HG03469 (cell line): ENCODE results near the gene ROPN1L.
"Not testable (repeated sequence)": the region's sequence is repeated elsewhere in the genome, so short reads cannot be mapped to it uniquely, and the experiment has no call there.

Source experiments
- ATAC-seq: cut with Tn5 transposase; IDR thresholded peaks from one replicate; pipeline ENCODE4 v1.9.1; 2021; ENCODE audit warnings: mild to moderate bottlenecking, moderate library complexity, moderate number of reproducible peaks; ENCODE audit not compliant: unreplicated experiment

Gene ROPN1L

DNA sequence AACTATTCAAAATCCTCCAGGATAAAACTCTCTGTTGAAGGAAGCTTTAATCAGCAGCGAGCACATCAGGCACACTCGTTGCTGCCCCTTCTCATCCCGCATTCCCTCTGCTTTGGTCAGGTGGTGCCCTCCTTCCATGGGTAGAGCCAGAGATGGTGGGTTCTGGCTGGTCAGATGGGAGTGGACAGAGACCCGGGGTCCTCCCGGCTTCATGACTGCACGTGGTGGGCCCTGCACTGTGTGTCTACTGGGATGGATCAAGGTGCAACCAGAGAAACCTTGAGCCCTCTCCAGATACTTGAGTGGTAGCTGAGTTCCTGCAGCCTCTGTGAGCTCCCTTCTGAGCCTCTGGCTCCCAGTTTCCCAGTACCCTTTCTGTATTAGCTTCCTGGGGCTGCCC, 36.3 kb downstream of the ROPN1L start:
- no peak for ATAC-seq

DNA sequence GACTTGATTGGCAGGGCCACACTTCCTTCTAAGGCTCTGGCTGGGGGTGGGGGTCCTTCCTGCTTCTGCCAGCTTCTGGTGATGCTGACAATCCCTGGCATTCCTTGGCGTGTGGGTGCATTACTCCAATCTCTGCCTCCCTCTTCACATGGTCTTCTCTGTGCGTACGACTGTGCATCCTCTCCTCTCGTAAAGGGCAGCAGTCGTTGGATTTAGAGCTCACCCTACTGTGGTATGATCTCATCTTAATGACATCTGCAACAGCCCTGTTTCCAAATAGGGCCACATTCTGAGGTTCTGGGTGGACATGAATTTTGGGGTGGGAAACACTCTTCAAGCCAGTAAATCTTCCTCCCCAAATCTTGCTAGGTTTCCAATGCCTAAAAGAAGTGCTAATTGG, 36.8 kb downstream of the ROPN1L start:
- ATAC-seq, result no peak

DNA sequence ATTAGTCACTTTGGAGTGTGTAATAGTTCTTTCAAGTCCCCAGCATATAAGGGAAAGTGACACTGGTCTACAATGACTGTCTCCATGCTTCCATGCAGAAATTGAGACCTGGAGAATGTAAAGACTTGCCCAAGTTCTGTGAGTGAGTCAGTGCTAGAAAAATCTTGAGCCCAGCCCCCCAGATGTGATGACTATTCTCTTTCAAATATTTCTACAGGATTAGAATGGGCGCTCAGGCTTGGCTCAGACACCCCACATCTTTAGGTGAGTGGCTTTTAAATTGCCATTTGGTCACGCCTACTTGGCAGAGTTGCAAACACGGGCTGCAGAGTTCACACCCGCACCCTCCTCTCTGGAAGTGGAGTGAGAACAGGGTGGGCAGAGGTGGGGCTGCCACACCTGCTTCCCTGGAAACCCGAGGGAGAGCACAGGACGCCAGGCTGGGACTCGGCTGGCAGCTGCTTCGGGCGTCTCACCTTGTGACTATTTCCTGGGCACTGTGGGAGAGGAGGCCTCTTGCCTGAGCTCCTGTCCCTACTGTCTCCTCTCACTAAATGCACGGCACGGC, 37.6 kb downstream of the ROPN1L start:
- ATAC-seq, result no peak

- ATAC-seq, result no peak
Measured at GRCh38 chr5:10480237-10480985, 38.7 kb downstream of the ROPN1L start.

GRCh38 chr5:10481241-10481935, 39.7 kb downstream of the ROPN1L start:
- ATAC-seq, result no peak

DNA sequence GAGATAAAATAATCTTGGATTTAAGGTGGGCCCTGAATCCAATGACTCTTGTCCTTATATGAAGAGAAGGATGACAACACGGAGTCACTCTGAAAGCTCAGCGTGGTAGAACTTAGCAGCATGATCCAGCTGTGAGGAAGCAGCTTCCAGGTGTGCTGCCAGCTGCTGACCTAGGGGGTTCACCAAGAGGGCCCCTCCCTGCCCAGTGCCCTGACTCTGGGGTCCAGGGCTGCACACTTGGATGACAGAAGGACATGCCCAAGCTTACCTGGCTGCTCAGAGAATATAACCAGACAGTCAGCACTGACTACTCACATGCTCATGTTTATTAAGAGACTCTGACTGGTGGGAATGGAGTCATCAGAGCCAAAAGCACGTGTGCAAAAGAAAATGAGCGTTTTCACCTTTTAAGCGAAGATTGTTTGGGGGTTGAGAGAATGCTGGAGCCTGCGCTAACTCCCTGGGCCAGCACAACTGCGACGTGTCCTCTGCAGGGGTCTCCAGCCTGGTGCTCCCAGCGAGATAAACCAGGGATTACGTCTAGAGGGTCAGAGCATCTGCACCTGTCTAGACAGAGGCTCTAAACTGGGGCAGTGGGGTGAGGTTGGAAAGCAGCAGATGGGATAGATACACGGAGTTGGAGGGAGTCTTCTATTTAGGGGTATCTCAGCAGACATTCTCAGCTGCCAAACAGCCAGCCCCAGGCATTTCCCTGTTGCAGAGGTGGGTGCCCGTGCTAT, 41.3 kb downstream of the ROPN1L start:
- no peak for ATAC-seq

DNA sequence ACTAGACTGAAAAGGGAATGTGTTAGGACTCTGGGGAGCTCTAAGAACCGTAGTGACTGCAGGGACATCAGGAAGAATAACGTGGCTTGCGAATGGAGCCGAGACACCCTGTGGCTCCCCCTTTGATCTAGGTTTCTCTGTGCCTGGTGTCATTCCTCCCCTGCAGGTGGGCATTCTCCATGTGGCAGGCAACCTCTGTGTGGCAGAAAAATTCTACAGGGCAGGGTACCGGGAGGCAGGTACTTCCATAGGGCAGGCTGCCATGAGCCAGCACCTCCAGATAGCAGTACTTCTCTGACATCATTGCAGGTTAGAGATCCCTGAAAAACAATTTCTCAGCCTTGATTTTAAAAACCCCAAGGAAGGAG, 43.1 kb downstream of the ROPN1L start:
- no peak for ATAC-seq

DNA sequence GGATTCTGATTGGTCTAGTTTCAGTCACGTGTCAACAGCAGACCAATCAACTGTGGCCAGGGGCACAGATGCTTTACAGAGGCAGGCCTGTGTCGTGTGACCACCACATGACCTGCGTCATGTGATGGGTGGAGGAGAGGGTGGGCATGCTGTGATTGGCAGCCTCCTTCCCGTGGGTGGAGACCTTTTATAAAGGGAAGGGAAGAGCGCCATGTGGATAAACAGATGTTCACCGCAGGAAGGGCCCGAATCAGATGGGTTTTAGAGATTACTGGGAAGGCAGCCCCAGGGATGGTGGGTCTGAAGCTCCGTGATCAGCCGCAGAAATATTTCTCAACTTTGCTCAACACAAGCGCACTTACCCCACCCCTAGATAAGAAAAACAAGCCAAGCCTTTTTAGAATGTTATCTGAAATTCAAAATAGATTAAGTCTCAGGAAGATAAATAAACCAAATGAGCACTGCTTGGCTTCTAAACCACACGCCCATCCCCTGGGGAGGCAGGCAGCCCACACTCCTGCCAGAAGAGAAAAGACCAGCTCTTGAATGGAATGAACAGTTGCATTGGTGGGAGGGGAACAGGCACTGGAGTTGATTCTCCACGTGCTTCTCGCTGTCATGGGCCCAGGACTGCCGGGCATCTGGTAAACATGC, 43.6 kb downstream of the ROPN1L start:
- ATAC-seq, result no peak

DNA sequence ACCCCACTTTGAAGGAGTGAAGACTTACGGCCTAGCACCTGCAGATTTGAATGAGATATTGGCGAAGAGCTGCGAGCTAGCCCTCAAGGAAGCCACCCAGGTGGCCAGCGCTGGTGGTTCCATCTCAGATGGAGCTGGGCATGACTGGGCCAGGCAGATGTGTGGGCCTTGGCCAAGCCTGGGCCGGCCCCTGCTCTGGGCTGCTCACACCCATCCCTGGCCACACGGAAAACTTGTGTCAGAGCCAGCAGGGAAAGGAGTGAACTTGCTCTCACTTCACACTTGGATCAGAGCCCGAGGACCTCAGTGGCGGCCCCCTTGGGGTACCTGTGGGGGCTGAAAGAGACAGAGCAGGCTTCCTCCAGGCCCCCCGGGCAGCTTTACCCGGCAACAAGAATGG, 44.2 kb downstream of the ROPN1L start:
- ATAC-seq, result no peak

GRCh38 chr5:10486511-10487344, 45.0 kb downstream of the ROPN1L start:
- no peak for ATAC-seq

DNA sequence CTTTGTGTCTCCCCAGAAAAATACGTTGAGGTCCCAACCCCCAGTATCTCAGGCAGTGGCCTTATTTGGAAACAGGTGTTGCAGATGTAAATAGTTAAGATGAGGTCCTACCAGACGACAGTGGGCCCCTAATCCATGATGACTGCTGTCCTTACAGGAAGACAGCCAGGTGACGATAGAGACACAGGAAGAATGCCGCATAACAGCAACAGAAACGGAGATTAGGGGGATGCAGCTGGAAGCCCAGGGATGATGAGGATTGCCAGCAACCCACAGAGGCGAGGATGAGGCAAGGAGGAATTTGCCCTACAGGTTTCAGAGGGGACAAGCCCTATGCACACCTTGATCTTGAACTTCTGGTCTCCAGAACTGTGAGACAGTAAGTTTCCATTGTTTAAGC, 46.5 kb downstream of the ROPN1L start:
- ATAC-seq, result no peak

DNA sequence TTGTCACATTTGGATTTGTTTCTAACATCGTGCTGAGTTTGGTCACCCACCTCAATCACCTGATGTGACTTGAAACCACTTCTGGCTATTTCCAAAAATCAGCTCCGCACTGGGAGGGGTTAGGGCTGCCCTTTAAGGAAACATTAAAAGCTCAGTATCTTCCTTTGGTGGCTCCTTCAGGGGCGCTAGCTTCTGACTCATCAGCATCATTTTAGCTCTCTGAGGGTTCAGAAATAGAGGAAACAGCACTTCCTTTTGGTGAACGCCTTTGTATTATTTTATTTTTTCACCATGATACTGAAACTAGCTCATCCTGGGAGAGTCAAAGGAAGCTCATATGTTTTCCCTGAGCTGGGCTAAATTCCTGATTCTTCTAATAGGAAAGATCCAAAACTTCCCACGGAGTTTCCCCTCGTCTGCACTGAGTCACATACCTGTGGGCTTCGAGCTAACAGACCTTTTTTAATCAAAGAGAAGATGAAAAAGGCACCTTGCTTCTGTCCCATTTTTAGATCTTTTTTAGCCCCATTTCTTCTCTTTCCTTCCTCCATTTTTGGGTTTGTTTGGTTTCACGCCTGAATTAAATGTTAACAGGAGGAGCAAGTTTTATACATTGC, 48.2 kb downstream of the ROPN1L start:
- peak; percentile 96 for ATAC-seq

GRCh38 chr5:10490927-10491672, 49.4 kb downstream of the ROPN1L start:
- ATAC-seq, result no peak

DNA sequence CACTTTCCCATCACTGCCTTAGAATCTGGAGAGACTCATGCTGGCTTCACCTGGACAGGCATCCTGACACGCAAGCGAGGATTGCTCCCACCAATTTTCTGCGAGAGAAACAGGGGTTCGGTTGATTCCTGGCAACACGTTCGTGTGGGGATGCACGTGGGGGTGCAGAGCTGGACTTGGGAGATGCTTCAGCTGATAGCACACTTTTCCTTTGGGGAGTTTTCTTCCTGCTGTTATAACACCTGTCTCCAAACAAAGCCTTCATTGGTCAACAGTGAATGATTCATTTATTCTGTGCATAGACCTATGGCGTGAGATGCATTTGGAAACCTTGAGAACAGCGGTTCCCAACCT, 50.0 kb downstream of the ROPN1L start:
- no peak for ATAC-seq

GRCh38 chr5:10493884-10494283, 52.2 kb downstream of the ROPN1L start:
- no peak for ATAC-seq

DNA sequence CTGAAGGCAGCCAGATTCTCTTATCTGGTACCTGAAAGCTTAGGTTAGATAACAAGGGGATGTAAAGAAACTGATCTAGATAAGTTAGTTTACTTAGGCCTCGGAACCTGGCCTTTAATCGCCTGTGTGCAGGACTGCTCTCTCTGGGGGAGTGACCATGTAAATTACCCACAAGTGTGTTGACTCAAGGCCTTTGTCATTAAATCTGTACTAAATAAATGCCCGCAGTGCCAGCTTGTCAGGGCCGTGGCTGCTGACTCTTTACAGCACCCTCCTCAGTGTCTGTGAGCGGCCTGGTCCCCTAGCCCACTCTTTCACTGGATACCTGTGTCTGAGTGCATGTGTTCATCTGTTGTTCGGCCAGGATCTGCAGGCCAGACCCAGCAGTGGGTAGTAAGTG, 52.8 kb downstream of the ROPN1L start:
- ATAC-seq, result not testable (repeated sequence)

GRCh38 chr5:10497554-10497953, 55.9 kb downstream of the ROPN1L start:
- ATAC-seq, result no peak

- ATAC-seq, result no peak
Measured at GRCh38 chr5:10498350-10498749, 56.7 kb downstream of the ROPN1L start.

DNA sequence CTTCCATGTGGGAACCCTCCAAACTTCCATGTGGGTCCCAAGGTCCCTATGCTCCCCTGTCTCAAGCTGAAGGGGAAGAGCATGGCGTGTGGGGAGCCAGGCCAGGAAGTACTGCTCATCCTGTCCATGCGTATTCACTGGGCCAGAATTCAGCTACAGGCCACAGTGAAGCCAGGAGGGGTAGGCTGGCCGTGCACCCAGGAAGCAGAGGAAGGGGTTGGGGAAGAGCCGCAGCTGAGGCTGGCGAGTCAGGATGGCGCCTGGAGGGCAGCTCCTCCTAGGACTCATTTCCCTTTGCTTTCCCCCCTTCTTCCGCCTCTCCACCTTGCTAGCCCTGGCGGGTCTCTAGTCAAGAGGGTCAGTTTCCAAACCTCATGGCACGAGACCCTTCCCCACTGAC, 57.4 kb downstream of the ROPN1L start:
- no peak for ATAC-seq
